Non-pigmented ciliary epithelial cell (primary cell): ENCODE data around the gene AOC2.
"Not testable (repeated sequence)": the region's sequence is repeated elsewhere in the genome, so short reads cannot be mapped to it uniquely, and the experiment has no call there.

Source experiments
- DNase-seq: peaks from one replicate; pipeline ENCODE4 v3.0.0-alpha.2; 2010; ENCODE audit warnings: low read depth

AOC2 gene

GRCh38 chr17:42832934-42833766 is 11.2 kb upstream of the AOC2 start, which contains the start of gene PSME3:
Gene PSME3 (plus strand): TSS chr17:42833397. CDS start chr17:42833632, 235 bp downstream.
- no peak for DNase-seq

- no peak for DNase-seq
Measured at GRCh38 chr17:42833767-42834422, 10.5 kb upstream of the AOC2 start.

- DNase-seq, result no peak
Measured at GRCh38 chr17:42835732-42836131, 8.6 kb upstream of the AOC2 start.

DNA sequence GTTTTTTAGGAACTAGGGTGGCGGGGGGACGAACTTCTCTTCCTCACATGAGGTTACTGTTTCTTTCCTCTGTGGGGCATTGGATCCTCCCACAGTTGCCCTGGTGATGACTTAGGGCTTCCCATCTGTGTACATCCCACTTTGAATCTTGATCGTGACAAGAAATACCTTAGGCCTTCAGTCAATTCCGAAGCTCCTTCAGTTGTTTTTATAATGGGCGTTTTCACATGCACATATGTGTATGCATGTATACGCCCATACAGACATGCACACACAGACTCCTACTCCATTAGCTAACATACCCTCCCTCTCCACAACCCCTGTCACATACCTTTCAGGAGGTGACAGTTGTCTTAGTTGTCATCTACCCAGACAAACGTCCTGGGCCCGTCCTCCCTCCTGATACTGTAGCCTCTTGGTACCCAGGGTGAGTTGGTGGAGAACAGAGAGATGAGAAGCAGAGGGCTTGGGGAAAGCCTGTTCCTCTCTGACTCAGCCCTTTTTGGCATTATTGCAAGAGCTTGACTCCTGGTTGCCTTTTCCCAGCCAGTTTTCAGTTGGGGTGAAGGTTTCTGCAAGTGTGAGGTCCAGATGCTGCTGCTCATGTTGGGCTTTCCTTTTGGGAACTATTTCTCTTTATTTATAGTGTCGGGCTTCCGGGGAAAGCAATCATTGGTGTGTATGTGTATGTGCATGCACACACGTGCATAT is 2.2 kb upstream of the AOC2 start:
- DNase-seq, result no peak

DNA sequence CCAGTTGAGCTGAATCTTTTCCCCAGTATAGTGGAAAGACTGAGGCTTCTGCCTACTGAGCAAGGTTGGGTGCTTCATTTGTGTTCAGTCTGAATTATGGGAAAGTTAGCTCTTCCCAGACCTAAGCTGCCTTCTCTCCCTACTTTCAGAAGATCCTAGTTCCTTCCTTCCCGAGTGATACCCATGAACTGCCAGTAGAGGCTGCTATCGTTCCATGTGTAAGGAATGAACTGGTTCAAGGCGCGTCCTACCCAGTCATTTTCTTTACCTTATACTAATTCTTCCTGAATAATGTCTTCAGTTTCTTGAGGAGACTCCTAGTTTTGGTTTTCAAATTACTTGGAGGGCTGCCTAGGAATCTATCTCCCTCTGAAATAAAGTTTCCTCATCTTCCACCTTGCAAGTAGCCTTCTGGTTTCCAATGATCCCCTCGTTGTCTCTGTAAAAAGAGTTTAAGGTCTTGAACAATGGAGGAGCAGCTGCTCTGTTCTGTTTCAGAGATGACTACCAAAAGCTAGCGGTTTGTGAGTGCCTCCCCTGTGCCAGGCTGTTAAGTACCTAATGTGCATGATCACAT is 934 bp upstream of the AOC2 start:
- DNase-seq, result no peak

DNA sequence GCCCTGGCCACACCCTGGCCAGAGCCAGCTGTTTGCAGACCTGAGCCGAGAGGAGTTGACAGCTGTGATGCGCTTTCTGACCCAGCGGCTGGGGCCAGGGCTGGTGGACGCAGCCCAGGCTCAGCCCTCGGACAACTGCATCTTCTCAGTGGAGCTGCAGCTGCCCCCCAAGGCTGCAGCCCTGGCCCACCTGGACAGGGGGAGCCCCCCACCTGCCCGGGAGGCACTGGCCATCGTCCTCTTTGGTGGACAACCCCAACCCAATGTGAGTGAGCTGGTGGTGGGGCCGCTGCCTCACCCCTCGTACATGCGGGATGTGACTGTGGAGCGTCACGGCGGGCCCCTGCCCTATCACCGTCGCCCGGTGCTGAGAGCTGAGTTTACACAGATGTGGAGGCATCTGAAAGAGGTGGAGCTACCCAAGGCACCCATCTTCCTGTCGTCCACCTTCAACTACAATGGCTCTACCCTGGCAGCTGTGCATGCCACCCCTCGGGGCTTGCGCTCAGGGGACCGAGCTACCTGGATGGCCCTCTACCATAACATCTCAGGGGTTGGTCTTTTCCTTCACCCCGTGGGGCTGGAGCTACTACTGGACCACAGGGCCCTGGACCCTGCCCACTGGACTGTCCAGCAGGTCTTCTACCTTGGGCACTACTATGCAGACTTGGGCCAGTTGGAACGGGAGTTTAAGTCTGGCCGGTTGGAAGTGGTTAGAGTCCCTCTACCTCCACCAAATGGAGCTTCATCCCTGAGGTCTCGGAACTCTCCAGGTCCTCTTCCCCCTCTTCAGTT is 578 bp downstream of the AOC2 start:
- no peak for DNase-seq

DNA sequence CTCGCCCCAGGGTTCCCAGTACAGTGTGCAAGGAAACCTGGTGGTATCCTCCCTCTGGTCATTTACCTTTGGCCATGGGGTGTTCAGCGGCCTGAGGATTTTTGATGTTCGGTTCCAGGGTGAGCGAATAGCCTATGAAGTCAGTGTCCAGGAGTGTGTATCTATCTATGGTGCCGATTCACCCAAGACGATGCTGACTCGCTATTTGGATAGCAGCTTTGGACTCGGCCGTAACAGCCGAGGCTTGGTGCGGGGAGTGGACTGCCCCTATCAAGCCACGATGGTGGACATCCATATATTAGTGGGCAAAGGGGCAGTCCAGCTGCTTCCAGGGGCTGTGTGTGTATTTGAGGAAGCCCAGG is 1.2 kb downstream of the AOC2 start:
- DNase-seq, result no peak

DNA sequence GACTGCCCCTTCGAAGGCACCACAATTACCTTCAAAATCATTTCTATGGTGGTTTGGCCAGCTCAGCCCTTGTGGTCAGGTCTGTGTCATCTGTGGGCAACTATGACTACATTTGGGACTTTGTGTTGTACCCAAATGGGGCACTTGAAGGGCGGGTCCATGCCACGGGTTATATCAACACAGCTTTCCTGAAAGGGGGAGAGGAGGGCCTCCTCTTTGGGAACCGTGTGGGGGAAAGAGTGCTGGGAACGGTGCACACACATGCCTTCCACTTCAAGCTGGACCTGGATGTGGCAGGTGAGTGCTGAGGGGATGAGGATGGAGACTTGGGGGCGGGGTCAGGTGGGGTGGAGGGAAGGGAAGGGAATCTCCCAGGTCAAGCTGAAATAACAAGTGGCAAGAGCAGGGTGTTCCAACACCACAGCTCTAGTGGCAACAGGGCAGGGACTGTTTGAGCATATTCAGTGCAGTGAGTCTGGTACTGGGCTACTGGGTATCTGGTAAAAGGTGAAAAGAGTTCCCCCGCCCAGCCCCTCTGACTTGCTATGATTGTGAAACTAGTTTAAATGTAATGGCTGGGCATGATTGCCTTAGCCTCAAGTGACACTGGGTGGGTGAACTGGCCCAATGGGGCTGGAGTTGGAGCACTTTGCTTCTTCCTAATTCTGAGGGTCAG is 1.7 kb downstream of the AOC2 start:
- DNase-seq, result no peak

DNA sequence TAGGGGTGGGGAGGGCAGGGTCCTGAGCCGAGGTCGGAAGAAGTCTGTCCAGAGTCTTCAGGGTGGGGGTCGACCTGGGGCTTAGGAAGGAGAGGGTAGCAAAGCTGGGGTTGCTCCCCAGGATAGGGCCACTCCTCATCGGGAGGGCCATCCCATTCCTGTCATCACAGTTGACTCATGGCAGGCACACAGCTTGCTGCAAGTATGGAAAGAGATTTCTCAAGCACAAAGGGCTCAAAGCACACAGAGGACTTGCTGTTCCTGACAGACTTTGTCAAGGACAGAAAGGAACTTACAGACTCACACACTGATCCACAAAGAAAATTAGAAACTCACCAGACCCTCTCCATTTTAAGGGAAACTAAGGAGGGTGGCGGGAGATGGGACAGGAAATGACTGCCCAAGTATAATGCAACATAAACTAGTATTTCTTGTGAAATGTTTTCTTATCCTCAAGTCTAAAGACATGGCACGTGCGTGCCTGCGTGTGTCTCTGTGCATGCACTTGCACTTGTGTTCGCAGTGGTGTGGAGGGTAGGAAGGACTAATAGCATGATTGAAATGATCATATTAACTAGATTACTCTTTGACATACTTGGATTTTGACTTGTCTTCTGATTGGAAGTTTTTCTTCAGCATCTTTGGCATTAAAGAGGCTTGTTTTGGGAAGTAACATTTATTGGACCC is 2.4 kb downstream of the AOC2 start:
- no peak for DNase-seq

- no peak for DNase-seq
Measured at GRCh38 chr17:42848093-42848492, 3.7 kb downstream of the AOC2 start.

DNA sequence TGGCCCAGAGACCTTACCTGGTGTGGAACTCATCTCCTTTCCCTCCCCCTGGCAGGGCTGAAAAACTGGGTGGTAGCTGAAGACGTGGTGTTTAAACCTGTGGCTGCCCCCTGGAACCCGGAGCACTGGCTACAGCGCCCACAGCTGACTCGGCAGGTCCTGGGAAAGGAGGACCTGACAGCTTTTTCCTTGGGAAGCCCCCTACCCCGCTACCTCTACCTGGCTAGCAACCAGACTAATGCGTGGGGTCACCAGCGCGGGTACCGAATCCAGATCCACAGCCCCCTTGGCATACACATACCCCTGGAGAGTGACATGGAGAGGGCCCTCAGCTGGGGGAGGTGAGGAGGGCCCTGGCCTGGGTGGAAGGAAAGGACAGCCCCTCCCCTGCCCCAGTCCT is 4.7 kb downstream of the AOC2 start:
- DNase-seq, result no peak

DNA sequence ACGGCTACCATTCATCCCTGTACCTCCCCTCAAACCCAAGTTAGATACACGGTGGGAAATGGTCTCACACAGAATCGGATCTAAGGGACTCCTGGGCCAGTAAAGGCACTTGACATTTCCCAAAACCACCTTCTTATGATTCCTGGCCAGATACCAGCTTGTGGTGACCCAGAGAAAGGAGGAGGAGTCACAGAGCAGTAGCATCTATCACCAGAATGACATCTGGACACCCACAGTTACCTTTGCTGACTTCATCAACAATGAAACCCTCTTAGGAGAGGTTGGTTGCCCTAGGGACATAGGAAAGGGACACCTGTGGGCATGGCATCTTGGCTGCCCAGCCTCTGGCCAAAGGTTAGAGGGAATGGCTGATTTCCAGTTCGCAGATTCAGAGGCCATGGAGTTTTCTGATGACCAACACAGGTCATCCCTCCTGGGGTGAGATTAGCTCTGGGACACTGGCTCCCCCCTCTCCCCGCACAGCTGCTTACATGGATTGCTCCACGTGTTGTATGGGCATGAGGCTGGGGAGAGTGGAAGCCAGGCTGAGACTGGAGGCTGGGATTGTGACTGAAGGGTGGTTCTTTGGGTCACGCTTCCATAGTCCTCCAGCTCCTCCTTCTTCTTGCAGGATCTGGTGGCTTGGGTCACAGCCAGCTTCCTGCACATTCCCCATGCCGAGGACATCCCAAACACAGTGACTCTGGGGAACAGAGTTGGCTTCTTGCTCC is 5.2 kb downstream of the AOC2 start:
- DNase-seq, result no peak

GRCh38 chr17:42850954-42851353 is 6.6 kb downstream of the AOC2 start, which contains the start of gene AOC3:
Gene AOC3 (plus strand): TSS chr17:42851199. CDS start chr17:42851344, 145 bp downstream.
- no peak for DNase-seq

GRCh38 chr17:42851371-42852240 is 7.2 kb downstream of the AOC2 start:
- DNase-seq, result not testable (repeated sequence)

DNA sequence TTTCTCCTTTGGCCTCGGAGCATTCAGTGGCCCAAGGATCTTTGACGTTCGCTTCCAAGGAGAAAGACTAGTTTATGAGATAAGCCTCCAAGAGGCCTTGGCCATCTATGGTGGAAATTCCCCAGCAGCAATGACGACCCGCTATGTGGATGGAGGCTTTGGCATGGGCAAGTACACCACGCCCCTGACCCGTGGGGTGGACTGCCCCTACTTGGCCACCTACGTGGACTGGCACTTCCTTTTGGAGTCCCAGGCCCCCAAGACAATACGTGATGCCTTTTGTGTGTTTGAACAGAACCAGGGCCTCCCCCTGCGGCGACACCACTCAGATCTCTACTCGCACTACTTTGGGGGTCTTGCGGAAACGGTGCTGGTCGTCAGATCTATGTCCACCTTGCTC is 8.0 kb downstream of the AOC2 start:
- DNase-seq, result no peak

DNA sequence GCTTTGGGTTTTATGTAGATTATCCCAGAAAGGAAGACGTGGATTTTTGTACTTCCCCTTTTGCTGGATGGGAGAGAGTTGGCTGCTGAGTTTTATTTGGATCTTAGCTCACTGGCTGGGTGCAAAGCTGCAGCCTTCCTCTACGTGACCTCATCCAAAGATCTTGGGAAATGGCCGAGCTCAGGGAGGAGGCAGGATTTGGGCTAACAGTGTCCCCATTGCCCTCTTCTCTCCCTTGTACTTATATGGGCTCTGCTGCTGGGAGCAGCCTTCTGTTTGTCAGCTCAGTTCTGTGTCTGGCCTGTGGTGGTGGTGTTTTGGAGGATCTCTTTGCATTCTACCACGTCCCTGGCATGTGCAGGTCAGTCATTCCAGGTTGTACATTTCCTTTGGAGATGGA is 8.6 kb downstream of the AOC2 start:
- no peak for DNase-seq

DNA sequence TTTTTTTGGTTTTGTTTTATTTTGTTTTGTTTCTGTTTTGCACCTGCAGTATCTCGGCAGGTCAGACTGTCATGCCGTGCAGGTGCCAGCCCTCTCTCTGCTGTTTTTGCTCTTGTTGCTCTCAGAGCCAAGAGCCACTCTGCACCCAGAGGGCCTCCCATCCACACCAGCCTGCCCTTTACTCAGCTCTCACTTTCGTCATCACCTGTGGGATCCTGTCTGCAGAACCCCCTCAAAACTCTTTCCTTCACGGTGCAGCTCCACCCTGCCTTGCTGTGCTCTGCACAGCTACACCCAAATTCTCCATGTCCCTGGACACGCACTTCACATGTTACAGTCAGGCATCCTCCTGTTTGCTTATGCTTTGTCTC is 9.2 kb downstream of the AOC2 start:
- no peak for DNase-seq

DNA sequence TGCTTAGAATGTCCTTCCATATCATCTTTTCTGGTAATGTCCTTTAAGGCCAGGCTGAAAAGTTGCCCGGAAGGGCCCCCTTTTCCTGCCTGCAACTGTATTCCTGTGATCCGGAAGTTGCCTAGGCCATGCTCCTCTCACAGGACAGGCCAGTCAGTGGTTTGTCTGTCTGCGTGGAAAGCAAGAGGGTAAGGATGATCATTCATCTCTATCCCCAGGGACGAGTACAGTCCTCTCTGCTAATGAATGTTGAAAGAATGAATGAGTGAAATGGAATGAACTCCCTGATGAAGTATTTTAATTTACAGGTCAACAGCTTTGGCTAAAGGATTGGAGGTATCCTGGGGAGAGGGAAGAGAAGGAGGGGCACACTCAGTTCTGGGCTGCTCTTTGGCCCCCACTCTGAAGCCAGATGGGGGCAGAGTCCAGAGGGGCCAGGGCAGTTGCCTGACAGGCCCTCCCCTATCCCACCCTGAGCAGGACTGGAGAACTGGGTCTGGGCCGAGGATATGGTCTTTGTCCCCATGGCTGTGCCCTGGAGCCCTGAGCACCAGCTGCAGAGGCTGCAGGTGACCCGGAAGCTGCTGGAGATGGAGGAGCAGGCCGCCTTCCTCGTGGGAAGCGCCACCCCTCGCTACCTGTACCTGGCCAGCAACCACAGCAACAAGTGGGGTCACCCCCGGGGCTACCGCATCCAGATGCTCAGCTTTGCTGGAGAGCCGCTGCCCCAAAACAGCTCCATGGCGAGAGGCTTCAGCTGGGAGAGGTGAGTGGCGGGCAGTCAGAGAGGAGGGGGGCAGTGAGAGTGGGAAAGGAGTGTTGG is 9.8 kb downstream of the AOC2 start:
- no peak for DNase-seq
